Vagina (tissue), 2 donors: ENCODE results near the gene FAM107B. TPM values are rescaled to one million over a fixed set of nuclear protein-coding genes. Genes with fewer than 3 reads are reported as not detected.

Source experiments
- DNase-seq, 2 donors: peaks; one replicate each; pipeline ENCODE4 v3.0.0-alpha.2; 2017; ENCODE audit errors: extremely low spot score in 2 of 2
- H3K27ac ChIP-seq: fragments of 200-600 bp; sonication (generic); one replicate; pipeline ENCODE4 v1.5.1; 2019
- H3K27me3 ChIP-seq: fragments of 200-600 bp; sonication (generic); one replicate; pipeline ENCODE4 v1.5.1; 2019
- H3K36me3 ChIP-seq, 2 donors: fragments of 200-600 bp; sonication (generic); one replicate each; pipeline ENCODE4 v1.5.1; 2017 to 2019
- H3K4me1 ChIP-seq: fragments of 200-600 bp; sonication (generic); one replicate; pipeline ENCODE4 v1.5.1; 2019
- H3K4me3 ChIP-seq, 2 donors: fragments of 200-600 bp; sonication (generic); 1 replicate in 1 of 2; 2 replicates in 1 of 2; pipeline ENCODE4 v1.5.1; 2016 to 2019
- H3K9me3 ChIP-seq: fragments of 200-600 bp; sonication (generic); one replicate; pipeline ENCODE4 v1.5.1; 2019
- CTCF ChIP-seq, 3 experiments: fragments of 450-650 bp in 2 of 3; fragments of 200-600 bp in 1 of 3; sonication (generic) in 1 of 3; IDR thresholded peaks; one replicate each; pipeline ENCODE4 v1.5.1; 2017 to 2019; ENCODE audit warnings: antibody characterized with exemption in 3 of 3, mild to moderate bottlenecking in 2 of 3, moderate library complexity in 2 of 3
- POLR2A ChIP-seq, 2 donors: fragments of 450-650 bp; IDR thresholded peaks; one replicate each; pipeline ENCODE4 v1.6.1; 2017; ENCODE audit warnings: antibody characterized with exemption in 2 of 2, mild to moderate bottlenecking in 2 of 2, moderate library complexity in 2 of 2
- POLR2AphosphoS5 ChIP-seq, 2 donors: sonication (generic); formaldehyde crosslinking; IDR thresholded peaks; one replicate each; pipeline ENCODE4 v1.9.0; 2017; ENCODE audit warnings: antibody characterized with exemption in 2 of 2, mild to moderate bottlenecking in 2 of 2, low read depth in 1 of 2; ENCODE audit not compliant: insufficient read depth in 1 of 2
- intact Hi-C: fragments of 100-400 bp; cut with DNase I; formaldehyde crosslinking; loops from one replicate; pipeline ENCODE4 v1.15.1; 2023
- total RNA-seq: library from RNA; depleted of rRNA; stranded (reverse); fragments of >200 nt; gene quantifications from one replicate; pipeline ENCODE4 v1.2.3, GENCODE V29; 2016

FAM107B gene
- total RNA-seq, 1 donor from 2014 or later = 33.4 TPM

- Histone ChIP-seq H3K4me1 (peaks cover 28% of the 10 kb centered on the region), H3K9me3 (no peaks in the 10 kb centered on the region), H3K27ac (no peak overlapping the region), H3K27me3 (no peaks in the 10 kb centered on the region), H3K36me3 (no peaks in the 10 kb centered on the region), H3K4me3 (no peak overlapping the region)
- DNase-seq = no peak
- TF ChIP-seq POLR2A (IDR thresholded peaks at IDR 0.05) (no peak), CTCF (IDR thresholded peaks at IDR 0.05) (no peak), POLR2AphosphoS5 (IDR thresholded peaks at IDR 0.05; ENCODE audit: insufficient read depth in 1 of 2, low read depth in 1 of 2) (no peak)
- intact Hi-C loops = no loop called here
Measured at GRCh38 chr10:14669576-14669975, 105.1 kb downstream of the FAM107B start.

GRCh38 chr10:14667781-14668180 is 106.9 kb downstream of the FAM107B start:
- TF ChIP-seq POLR2AphosphoS5 (IDR thresholded peaks at IDR 0.05; ENCODE audit: insufficient read depth in 1 of 2, low read depth in 1 of 2) (no peak), POLR2A (IDR thresholded peaks at IDR 0.05) (no peak), CTCF (IDR thresholded peaks at IDR 0.05) (no peak)
- Histone ChIP-seq H3K4me3 (no peak overlapping the region), H3K27ac (no peak overlapping the region), H3K4me1 (peaks cover 28% of the 10 kb centered on the region), H3K9me3 (no peaks in the 10 kb centered on the region), H3K27me3 (no peaks in the 10 kb centered on the region), H3K36me3 (no peaks in the 10 kb centered on the region)
- DNase-seq = no peak
- intact Hi-C loops = no loop called here

DNA sequence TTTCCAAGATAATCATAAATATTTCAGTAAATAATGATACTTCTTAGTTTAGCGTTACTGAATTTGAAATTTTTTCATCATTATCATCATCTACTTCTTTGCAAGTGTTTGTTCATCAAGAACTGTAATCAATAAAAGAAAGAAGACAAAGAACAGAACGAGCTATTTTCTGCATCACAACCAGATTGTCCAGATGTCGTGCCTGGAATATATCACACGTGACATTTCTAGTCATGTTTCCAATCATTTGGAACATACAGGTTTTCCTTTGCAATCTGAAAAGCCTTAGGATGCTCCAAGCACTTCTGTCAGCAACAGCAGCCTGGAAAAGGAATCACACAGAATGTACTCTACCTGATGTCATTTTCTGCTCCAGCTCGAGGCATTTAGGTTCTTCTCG is 107.4 kb downstream of the FAM107B start:
- TF ChIP-seq POLR2AphosphoS5 (IDR thresholded peaks at IDR 0.05; ENCODE audit: insufficient read depth in 1 of 2, low read depth in 1 of 2) (no peak), POLR2A (IDR thresholded peaks at IDR 0.05) (no peak), CTCF (IDR thresholded peaks at IDR 0.05) (no peak)
- no peak overlapping the region for H3K27ac ChIP-seq
- no peaks in the 10 kb centered on the region for H3K27me3 ChIP-seq
- H3K4me1 ChIP-seq = peaks cover 26% of the 10 kb centered on the region
- intact Hi-C loops = no loop called here
- DNase-seq = no peak
- no peaks in the 10 kb centered on the region for H3K36me3 ChIP-seq
- no peaks in the 10 kb centered on the region for H3K9me3 ChIP-seq
- H3K4me3 ChIP-seq = no peak overlapping the region

- DNase-seq = no peak
- TF ChIP-seq CTCF (IDR thresholded peaks at IDR 0.05) (no peak), POLR2AphosphoS5 (IDR thresholded peaks at IDR 0.05; ENCODE audit: insufficient read depth in 1 of 2, low read depth in 1 of 2) (no peak), POLR2A (IDR thresholded peaks at IDR 0.05) (no peak)
- Histone ChIP-seq H3K4me1 (peaks cover 18% of the 10 kb centered on the region), H3K9me3 (no peaks in the 10 kb centered on the region), H3K27ac (no peak overlapping the region), H3K27me3 (no peaks in the 10 kb centered on the region), H3K36me3 (no peaks in the 10 kb centered on the region), H3K4me3 (no peak overlapping the region)
- intact Hi-C loops = no loop called here
Measured at GRCh38 chr10:14665865-14666857, 108.5 kb downstream of the FAM107B start.

DNA sequence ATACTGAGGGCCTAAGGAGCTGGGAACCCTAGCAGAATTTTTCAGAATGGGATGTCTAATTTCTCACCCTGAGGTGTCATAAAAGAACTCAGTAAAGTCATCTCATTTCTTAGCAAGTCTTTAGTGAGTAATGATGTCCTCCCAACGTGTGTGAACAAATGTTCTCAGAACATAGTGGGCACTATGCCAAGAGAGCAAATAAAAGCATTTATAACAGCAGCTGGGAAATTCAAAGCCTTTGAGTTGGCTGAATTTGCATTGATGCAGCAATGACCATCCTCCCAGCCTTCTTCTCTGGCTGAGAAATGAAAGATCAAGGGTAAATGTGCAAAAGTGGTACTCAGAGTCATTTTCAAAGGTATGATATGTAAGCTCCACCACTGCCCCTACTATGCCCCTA is 109.4 kb downstream of the FAM107B start:
- no peaks in the 10 kb centered on the region for H3K36me3 ChIP-seq
- no peak for TF ChIP-seq POLR2A (IDR thresholded peaks at IDR 0.05)
- TF ChIP-seq POLR2AphosphoS5 (IDR thresholded peaks at IDR 0.05; ENCODE audit: insufficient read depth in 1 of 2, low read depth in 1 of 2) = no peak
- no peak for TF ChIP-seq CTCF (IDR thresholded peaks at IDR 0.05)
- no peaks in the 10 kb centered on the region for H3K27me3 ChIP-seq
- no peak overlapping the region for H3K4me3 ChIP-seq
- DNase-seq = no peak
- intact Hi-C loops = no loop called here
- H3K4me1 ChIP-seq = peaks cover 9% of the 10 kb centered on the region
- no peak overlapping the region for H3K27ac ChIP-seq
- H3K9me3 ChIP-seq = no peaks in the 10 kb centered on the region
